IPS-NIHi7 (cell line): ENCODE measurements around the gene LGALS9B.
"Not testable (repeated sequence)": the region's sequence is repeated elsewhere in the genome, so short reads cannot be mapped to it uniquely, and the experiment has no call there.

Experiments
- DNase-seq: peaks from one replicate; pipeline ENCODE4 v3.0.0; 2012; ENCODE audit warnings: mixed read lengths; ENCODE audit errors: extremely low spot score

The LGALS9B gene

GRCh38 chr17:20467447-20467846, at the start of gene LGALS9B:
LGALS9B (minus strand) TSS chr17:20467539; CDS start chr17:20467470, 69 bp downstream.
- DNase-seq, result not testable (repeated sequence)

DNA sequence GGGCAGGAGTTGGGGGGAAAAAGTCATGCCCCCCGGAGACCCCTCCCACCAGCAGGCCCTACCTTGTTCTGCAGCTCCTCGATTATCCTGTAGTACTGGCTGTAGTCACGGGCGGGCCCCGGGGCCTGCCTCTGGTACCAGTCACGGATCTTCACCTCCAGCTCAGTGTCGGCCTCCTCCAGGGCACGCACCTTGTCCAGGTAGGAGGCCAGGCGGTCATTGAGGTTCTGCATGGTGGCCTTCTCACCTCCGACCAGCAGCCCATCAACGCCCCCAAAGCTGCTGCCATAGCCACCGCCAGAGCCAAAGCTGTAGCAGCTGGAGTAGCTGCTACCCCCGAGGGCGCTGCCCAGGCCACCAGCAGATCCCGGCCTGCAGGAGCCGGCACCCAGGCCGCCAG, 49.6 kb upstream of the LGALS9B start:
- not testable (repeated sequence) for DNase-seq

GRCh38 chr17:20515099-20515498, 47.8 kb upstream of the LGALS9B start:
- DNase-seq, result not testable (repeated sequence)

DNA sequence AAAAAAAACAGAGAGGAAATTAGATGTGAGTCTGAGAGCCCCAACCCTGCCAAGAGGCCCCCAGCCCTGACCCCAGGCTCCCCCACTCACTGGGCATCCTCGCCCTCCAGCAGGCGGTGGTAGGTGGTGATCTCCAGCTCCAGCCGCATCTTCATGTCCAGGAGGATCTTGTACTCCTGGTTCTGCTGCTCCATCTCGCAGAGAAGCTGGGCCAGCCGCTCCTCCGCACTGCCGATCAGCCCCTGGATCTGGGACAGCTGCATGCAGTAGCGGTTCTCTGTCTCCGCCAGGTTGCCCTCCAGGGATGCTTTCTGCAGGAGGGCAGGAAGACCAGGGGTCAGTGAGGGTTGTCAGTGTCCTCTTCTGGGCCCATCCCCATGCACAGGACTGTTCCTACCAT, 46.2 kb upstream of the LGALS9B start:
- DNase-seq, result not testable (repeated sequence)

DNA sequence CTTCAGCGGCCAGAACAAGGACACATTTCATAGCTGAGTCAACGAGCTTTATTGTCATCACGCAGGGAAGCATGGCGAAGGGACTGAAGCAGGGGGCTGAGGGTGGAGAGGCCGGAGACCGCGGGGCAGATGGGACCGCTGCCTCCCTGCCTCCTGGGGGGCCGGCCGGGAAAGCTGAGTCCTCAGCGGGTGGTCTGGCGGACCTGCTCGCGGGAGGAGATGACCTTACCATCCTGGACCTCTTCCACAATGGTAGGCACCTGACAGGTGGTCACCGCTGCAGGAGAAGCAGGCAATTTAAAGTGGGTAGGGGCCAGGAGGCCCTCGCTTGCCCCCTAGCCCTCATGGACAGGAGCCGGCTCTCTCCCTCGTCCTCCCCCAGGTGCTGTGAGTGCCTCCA, 45.0 kb upstream of the LGALS9B start:
- DNase-seq, result not testable (repeated sequence)

- DNase-seq, result not testable (repeated sequence)
These were observed 44.4 kb upstream of the LGALS9B start for GRCh38 chr17:20511778-20512177.

DNA sequence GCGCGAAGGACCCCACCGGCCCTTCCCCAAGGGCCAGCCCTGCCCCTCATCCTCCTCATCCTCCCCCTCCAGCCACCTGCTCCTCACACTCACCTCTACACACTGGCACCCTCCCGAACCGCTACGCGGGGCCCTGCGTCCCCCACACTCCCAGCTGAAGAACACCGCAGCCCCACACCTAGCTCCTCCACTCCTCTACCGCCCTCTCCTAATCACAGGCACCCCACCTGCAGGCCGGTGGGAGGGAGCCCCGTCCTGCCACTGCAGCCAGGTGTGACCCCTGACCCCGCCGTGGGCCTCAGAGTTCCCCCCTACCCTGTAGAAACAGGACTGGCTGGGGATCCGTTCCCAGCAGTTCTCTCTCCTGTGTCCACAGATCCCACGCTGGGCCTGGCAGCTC, 38.0 kb upstream of the LGALS9B start:
- not testable (repeated sequence) for DNase-seq

DNA sequence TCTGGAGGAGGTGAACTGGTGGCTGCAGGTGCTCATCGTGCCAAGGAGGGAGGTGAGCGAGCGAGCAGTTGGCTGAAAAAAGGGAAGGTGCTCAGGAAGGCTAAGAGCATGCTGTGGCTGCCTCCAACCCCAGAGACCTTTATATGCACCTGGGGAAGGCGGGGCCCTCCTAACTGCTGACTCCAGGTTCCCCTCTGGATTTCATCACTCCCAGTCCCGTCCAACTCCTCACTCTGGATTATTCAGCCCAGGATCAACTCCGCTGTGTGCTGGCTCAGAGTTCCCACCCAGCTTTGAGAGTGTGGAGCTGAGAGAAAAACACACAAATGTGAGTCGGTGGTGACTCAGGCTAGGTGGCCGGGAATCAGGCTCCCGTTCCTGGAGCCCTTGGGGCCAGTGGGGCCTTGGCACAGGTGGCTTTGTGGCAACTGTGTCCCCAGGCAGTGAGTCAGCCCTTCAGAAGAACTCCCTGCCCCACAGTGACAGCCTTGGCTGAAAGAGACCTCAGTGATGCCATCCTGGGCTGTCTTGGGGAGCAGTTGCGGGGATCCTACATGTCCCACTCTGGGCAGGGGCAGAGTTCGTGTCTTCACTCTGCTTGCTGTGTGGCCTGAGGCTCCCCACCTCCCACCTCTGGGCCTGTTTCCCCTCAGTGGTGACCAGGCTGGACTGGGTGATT, 37.2 kb upstream of the LGALS9B start:
- DNase-seq, result not testable (repeated sequence)

- DNase-seq, result not testable (repeated sequence)
These were observed 34.6 kb upstream of the LGALS9B start for GRCh38 chr17:20501896-20502295.

GRCh38 chr17:20500346-20500745, 33.0 kb upstream of the LGALS9B start:
- not testable (repeated sequence) for DNase-seq

DNA sequence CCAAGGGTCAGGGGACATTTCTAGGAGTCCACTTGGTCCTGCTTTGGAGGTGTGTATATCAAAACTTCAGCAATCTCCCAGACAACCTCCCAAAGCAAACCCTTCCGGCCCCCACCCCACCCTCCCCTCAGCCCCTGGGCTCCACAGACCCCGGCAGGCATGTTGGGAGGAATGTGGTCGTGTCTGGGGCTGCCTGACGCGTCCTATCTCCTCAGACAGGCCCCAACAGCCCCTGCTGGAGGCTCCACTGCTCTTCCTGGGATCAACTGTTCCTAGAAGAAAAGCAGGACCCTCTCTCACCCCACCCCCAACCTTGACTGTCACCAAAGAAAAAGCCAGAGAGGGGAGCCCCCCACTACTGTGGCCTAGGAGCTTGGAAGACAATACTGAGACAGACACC, 28.1 kb upstream of the LGALS9B start:
- DNase-seq, result not testable (repeated sequence)

GRCh38 chr17:20494735-20495134, 27.4 kb upstream of the LGALS9B start:
- DNase-seq, result not testable (repeated sequence)

- DNase-seq, result not testable (repeated sequence)
These were observed 26.8 kb upstream of the LGALS9B start for GRCh38 chr17:20494147-20494546.

- not testable (repeated sequence) for DNase-seq
These were observed 25.6 kb upstream of the LGALS9B start for GRCh38 chr17:20492971-20493370.

GRCh38 chr17:20492099-20492498, 24.8 kb upstream of the LGALS9B start:
- DNase-seq, result not testable (repeated sequence)

DNA sequence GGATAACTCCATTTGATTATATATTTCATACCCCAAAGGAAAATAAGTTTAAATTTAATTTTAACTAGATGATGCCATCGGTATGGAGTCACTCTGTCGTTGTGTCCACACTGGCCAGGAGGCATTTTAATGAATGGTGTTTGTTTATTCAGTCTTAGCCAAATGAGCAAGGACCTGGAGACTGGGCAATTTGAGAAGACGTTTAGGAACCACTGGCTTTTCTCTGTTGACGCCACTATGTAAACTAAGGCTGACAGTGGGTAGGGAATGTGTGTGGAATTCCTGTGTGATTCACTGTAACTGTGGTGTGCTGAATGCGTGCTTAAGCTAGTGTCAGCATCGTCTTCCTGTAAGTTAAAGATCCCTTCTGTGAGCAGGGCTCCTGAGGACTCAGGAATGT, 17.6 kb upstream of the LGALS9B start:
- peak; percentile 5 for DNase-seq

DNA sequence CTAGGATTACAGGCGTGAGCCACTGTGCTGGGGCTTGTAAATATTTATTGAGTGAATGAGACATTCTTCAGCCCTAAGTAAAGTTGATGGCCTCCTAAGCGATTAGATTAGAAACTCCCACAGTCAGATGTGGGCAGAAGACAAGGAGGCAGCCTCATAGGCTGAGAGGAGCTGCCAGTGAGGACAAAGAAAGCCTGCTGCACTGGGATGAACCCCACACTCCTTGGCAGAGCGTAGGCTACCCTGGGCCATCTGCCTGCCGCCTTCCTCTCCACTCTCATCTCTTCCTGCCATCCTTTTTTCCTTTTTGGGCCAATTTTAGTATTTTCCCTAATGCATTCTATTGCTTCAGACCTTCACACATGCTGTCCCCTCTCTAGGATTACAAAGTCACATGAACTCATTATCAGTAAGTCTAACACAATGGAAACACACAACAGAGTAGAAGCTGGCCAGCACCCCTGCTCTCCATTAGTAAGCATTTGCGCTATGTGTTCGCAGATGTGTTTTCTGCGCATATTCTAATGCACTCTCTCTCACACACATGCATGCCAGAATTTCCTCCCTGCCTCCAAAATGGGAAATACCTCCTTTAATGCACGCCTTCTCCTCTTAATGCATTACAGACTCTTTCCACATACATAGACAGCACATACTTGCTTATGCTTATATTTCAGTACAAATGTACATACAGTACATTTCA, 12.7 kb upstream of the LGALS9B start:
- not testable (repeated sequence) for DNase-seq

DNA sequence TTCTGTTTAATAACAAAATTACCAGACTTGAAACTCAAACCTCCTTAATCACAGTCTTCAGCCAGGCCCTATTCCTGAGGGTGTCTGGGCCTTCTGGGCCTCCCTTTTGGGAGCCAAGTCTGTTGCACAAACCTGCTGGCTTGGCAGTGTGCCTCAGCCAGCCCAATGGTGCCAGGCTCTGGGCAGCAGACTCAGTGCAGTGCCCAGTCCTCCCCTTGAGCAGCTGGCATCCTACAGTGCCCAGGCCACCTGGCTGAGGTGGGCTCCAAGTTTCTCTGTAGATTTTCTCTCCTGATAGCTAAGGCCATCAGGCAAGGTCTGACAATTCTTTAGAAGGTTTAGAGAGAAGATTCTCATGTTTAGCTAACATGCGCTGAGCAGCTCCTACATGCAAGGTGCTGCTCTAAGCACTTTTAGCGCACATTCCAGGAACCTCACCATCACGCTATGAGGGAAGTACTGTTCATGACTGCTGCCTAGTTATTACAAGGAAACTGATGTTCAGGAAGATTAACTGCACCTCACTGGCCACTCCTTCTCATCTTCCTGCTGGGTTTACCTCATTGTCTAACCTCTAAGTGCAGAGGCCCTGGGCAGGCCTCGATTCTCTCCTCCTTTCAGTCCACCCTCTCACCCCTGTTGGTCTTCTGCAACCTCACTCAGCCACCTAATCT, 10.2 kb upstream of the LGALS9B start:
- DNase-seq, result not testable (repeated sequence)

DNA sequence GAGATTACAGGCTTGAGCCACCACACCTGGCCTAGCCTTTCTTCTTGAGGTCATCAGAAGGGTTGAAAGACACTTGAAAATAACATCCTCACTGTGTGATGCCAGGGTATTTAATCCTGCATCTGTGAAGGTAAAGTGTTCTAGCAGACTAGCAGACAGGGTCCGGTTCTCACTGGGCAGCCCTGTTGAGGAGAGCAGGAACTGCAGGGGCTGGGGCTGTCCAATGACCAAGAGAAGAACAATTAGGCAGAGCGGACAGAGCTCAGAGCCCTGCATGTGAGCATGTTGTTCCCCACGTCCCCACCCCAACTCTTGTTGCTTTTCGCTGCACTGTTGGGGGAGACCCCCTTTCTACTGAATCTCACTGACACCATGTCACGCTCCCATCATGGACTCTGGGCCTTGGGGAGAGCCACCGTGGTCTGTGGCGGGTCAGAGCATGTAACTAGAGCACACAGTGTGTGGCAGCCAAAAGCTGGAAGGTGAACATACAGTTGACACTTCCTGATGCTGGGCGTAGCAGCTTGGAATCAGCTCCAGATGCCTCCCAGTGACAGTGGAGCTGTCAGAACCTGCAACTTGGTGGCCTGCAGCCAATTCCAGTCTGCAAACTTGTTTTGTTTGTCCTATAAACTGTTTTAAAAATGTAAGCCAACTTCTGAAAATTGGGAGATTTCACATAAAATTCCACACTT, 7.9 kb upstream of the LGALS9B start:
- DNase-seq, result not testable (repeated sequence)

GRCh38 chr17:20474081-20474480, 6.7 kb upstream of the LGALS9B start:
- not testable (repeated sequence) for DNase-seq

- DNase-seq, result not testable (repeated sequence)
These were observed 2.6 kb upstream of the LGALS9B start for GRCh38 chr17:20469946-20470345.

DNA sequence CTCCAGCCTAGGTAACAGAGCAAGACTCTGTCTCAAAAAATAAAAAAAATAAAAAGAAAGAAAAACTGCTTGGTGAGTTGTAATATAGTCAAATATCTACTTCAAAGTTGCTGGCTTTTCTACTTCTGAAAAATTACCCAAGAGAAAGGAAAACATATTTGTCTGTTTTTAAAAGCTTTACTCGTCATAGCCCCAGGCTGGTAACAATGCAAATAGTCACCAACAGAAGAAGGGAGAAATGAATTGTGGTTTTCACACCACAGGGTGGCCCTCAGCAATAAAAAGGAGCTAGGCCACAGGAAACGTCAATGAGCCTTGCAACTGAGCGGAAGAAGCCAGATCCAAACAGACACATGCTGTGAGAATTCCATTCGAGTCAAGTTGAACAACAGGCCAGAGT, 1.8 kb upstream of the LGALS9B start:
- DNase-seq, result not testable (repeated sequence)
